Breast epithelium (tissue), 4 donors: ENCODE measurements around the gene TJP2. TPM values are rescaled to one million over a fixed set of nuclear protein-coding genes. Genes with fewer than 3 reads are reported as not detected.

ENCODE experiments used
- DNase-seq, 2 donors: peaks; one replicate each; pipeline ENCODE4 v3.0.0-alpha.2; 2019; ENCODE audit warnings: low spot score in 2 of 2
- H3K27ac ChIP-seq, 2 donors: fragments of 200-600 bp; sonication (generic) in 1 of 2; one replicate each; pipeline ENCODE4 v1.5.1; 2016 to 2019; ENCODE audit warnings: mild to moderate bottlenecking in 1 of 2
- H3K27me3 ChIP-seq, 2 donors: fragments of 200-600 bp; sonication (generic) in 1 of 2; one replicate each; pipeline versions ENCODE4 v1.5.1 to v1.6.0; 2017 to 2019; ENCODE audit warnings: control low read depth in 1 of 2, mild to moderate bottlenecking in 1 of 2
- H3K36me3 ChIP-seq: fragments of 200-600 bp; one replicate; pipeline ENCODE4 v1.5.1; 2019
- H3K4me1 ChIP-seq, 2 donors: fragments of 200-600 bp; sonication (generic); one replicate each; pipeline ENCODE4 v1.5.1; 2016 to 2019; ENCODE audit warnings: control low read depth in 1 of 2
- H3K4me3 ChIP-seq, 3 donors: fragments of 200-600 bp; sonication (generic); 1 replicate in 2 of 3; 2 replicates in 1 of 3; pipeline ENCODE4 v1.5.1; 2016 to 2019; ENCODE audit warnings: mild to moderate bottlenecking in 3 of 3, moderate library complexity in 2 of 3
- H3K9me3 ChIP-seq, 2 donors: fragments of 200-600 bp; sonication (generic) in 1 of 2; one replicate each; pipeline ENCODE4 v1.5.1; 2016 to 2019; ENCODE audit warnings: control low read depth in 1 of 2
- CTCF ChIP-seq, 3 donors: fragments of 450-650 bp; IDR thresholded peaks; one replicate each; pipeline ENCODE4 v1.5.1; 2016 to 2017; ENCODE audit warnings: antibody characterized with exemption in 3 of 3, mild to moderate bottlenecking in 3 of 3, moderate library complexity in 3 of 3
- POLR2A ChIP-seq: fragments of 450-650 bp; IDR thresholded peaks from one replicate; pipeline ENCODE4 v1.6.1; 2016; ENCODE audit warnings: antibody characterized with exemption, mild to moderate bottlenecking, moderate library complexity
- POLR2AphosphoS5 ChIP-seq, 3 donors: sonication (generic); formaldehyde crosslinking; IDR thresholded peaks; one replicate each; pipeline ENCODE4 v1.6.1; 2017; ENCODE audit warnings: antibody characterized with exemption in 3 of 3
- intact Hi-C: fragments of 100-400 bp; cut with DNase I; formaldehyde crosslinking; loops from one replicate; pipeline ENCODE4 v1.15.1; 2023; ENCODE audit warnings: low total_unique reads
- total RNA-seq, 3 donors: library from RNA; depleted of rRNA; stranded (reverse); fragments of >200 nt; gene quantifications; one replicate each; pipeline ENCODE4 v1.1.0, GENCODE V29; 2016

Gene TJP2
- total RNA-seq, 3 donors from 2014 or later = 85.2 to 125 (median 108) TPM

GRCh38 chr9:69215774-69216485 is 41.9 kb downstream of the TJP2 start:
- intact Hi-C loops = no loop called here
- H3K27me3 ChIP-seq = no peaks in the 10 kb centered on the region
- H3K4me3 ChIP-seq = no peak overlapping the region
- DNase-seq = no peak
- no peaks in the 10 kb centered on the region for H3K9me3 ChIP-seq
- TF ChIP-seq CTCF (IDR thresholded peaks at IDR 0.05) (no peak), POLR2A (no peak), POLR2AphosphoS5 (IDR thresholded peaks at IDR 0.05) (no peak)
- no peak overlapping the region for H3K27ac ChIP-seq
- no peaks in the 10 kb centered on the region for H3K4me1 ChIP-seq
- no peaks in the 10 kb centered on the region for H3K36me3 ChIP-seq

- DNase-seq = no peak
- no peak for TF ChIP-seq POLR2AphosphoS5 (IDR thresholded peaks at IDR 0.05)
- TF ChIP-seq POLR2A = no peak
- no peak for TF ChIP-seq CTCF (IDR thresholded peaks at IDR 0.05)
- no peak overlapping the region for H3K27ac ChIP-seq
- intact Hi-C loops = no loop called here
- no peaks in the 10 kb centered on the region for H3K36me3 ChIP-seq
- no peaks in the 10 kb centered on the region for H3K4me1 ChIP-seq
- no peak overlapping the region for H3K4me3 ChIP-seq
- no peaks in the 10 kb centered on the region for H3K9me3 ChIP-seq
- H3K27me3 ChIP-seq = no peaks in the 10 kb centered on the region
Measured at GRCh38 chr9:69218166-69218565, 44.1 kb downstream of the TJP2 start.

GRCh38 chr9:69221036-69221435 is 47.0 kb downstream of the TJP2 start:
- no peaks in the 10 kb centered on the region for H3K9me3 ChIP-seq
- no peak overlapping the region for H3K27ac ChIP-seq
- H3K36me3 ChIP-seq = no peaks in the 10 kb centered on the region
- H3K4me3 ChIP-seq = no peak overlapping the region
- no peaks in the 10 kb centered on the region for H3K4me1 ChIP-seq
- DNase-seq = no peak
- no peaks in the 10 kb centered on the region for H3K27me3 ChIP-seq
- intact Hi-C loops = loop anchor here (5.0 kb wide), 1 partner anchor 706 kb away; no protein-coding TSS in a partner anchor
- TF ChIP-seq POLR2AphosphoS5 (IDR thresholded peaks at IDR 0.05) (no peak), CTCF (IDR thresholded peaks at IDR 0.05) (no peak), POLR2A (no peak)

- no peaks in the 10 kb centered on the region for H3K9me3 ChIP-seq
- no peak overlapping the region for H3K27ac ChIP-seq
- intact Hi-C loops = loop anchor here (5.0 kb wide), 1 partner anchor 704 kb away; no protein-coding TSS in a partner anchor
- H3K4me1 ChIP-seq = no peaks in the 10 kb centered on the region
- H3K36me3 ChIP-seq = no peaks in the 10 kb centered on the region
- DNase-seq = no peak
- H3K4me3 ChIP-seq = no peak overlapping the region
- TF ChIP-seq CTCF (IDR thresholded peaks at IDR 0.05) (no peak), POLR2A (no peak), POLR2AphosphoS5 (IDR thresholded peaks at IDR 0.05) (no peak)
- H3K27me3 ChIP-seq = no peaks in the 10 kb centered on the region
Measured at GRCh38 chr9:69222970-69223369, 48.9 kb downstream of the TJP2 start.

- Histone ChIP-seq H3K36me3 (no peaks in the 10 kb centered on the region), H3K27me3 (no peaks in the 10 kb centered on the region), H3K4me3 (no peak overlapping the region), H3K27ac (no peak overlapping the region), H3K4me1 (no peaks in the 10 kb centered on the region), H3K9me3 (no peaks in the 10 kb centered on the region)
- no peak for TF ChIP-seq POLR2AphosphoS5 (IDR thresholded peaks at IDR 0.05)
- TF ChIP-seq POLR2A = no peak
- TF ChIP-seq CTCF (IDR thresholded peaks at IDR 0.05) = peak; percentile 39 to 54 (median 54)
- no peak for DNase-seq
- intact Hi-C loops = loop anchor here (5.0 kb wide), 1 partner anchor 704 kb away; no protein-coding TSS in a partner anchor
Measured at GRCh38 chr9:69223605-69224004, 49.5 kb downstream of the TJP2 start.
